WTC11 (cell line): ENCODE measurements around the gene KLRF1. TPM values are rescaled to one million over a fixed set of nuclear protein-coding genes. Genes with fewer than 3 reads are reported as not detected.

Experiments
- ATAC-seq: fragments of 200-7000 bp; cut with Tn5 transposase; 2 replicates; pipeline ENCODE4 v1.10.0; 2021; ENCODE audit warnings: mild to moderate bottlenecking, moderate library complexity
- CTCF ChIA-PET: fragments of 300-600 bp; sonication (Branson Sonifier 250); formaldehyde crosslinking; loops from one replicate; lab custom pipeline; 2021; ENCODE audit warnings: antibody characterized with exemption; lab: Charles Lee
- POLR2A ChIA-PET: fragments of 350-600 bp; sonication (Branson Sonifier 250); formaldehyde crosslinking; loops from one replicate; lab custom pipeline; 2021; ENCODE audit warnings: antibody characterized with exemption; lab: Charles Lee
- DNase-seq: peaks from one replicate; pipeline ENCODE4 v3.0.0; 2021; ENCODE audit warnings: low spot score
- H3K27ac Mint-ChIP-seq: 2 replicates; pipeline ENCODE4 v1.8.0; 2021; ENCODE audit warnings: mixed read lengths
- H3K27me3 Mint-ChIP-seq: 2 replicates; pipeline ENCODE4 v1.8.0; 2021; ENCODE audit warnings: low read depth, mild to moderate bottlenecking, moderate library complexity, mixed read lengths
- H3K36me3 Mint-ChIP-seq: 2 replicates; pipeline ENCODE4 v1.8.0; 2021; ENCODE audit warnings: mixed read lengths
- H3K4me1 Mint-ChIP-seq: 2 replicates; pipeline ENCODE4 v1.8.0; 2022; ENCODE audit warnings: mixed read lengths
- H3K4me3 Mint-ChIP-seq: 2 replicates; pipeline ENCODE4 v1.8.0; 2021; ENCODE audit warnings: mild to moderate bottlenecking, moderate library complexity, mixed read lengths
- H3K9me3 Mint-ChIP-seq: 2 replicates; pipeline ENCODE4 v1.8.0; 2021; ENCODE audit warnings: mixed read lengths
- AFF4 ChIP-seq: sonication (generic); formaldehyde crosslinking; IDR thresholded peaks from 2 replicates; pipeline ENCODE4 v1.8.1; 2023; ENCODE audit warnings: mild to moderate bottlenecking, missing genetic modification reagents, borderline replicate concordance
- ATF6 ChIP-seq: sonication (generic); formaldehyde crosslinking; IDR thresholded peaks from 2 replicates; pipeline ENCODE4 v1.8.1; 2023; ENCODE audit warnings: mild to moderate bottlenecking, missing genetic modification reagents
- CBFB ChIP-seq: sonication (generic); formaldehyde crosslinking; IDR thresholded peaks from 2 replicates; pipeline ENCODE4 v1.8.1; 2022; ENCODE audit warnings: mild to moderate bottlenecking, low read depth, missing genetic modification reagents
- EMX1 ChIP-seq: fragments of 250-450 bp; sonication (Bioruptor Pico); IDR thresholded peaks from 2 replicates; pipeline ENCODE4 v1.8.0; 2021; ENCODE audit warnings: mild to moderate bottlenecking
- FOXP4 ChIP-seq: sonication (generic); formaldehyde crosslinking; IDR thresholded peaks from 2 replicates; pipeline ENCODE4 v1.8.0; 2022; ENCODE audit warnings: mild to moderate bottlenecking, missing genetic modification reagents
- GRHL2 ChIP-seq: fragments of 250-450 bp; sonication (Bioruptor Pico); IDR thresholded peaks from 2 replicates; pipeline ENCODE4 v1.8.0; 2022; ENCODE audit warnings: mild to moderate bottlenecking, moderate library complexity; ENCODE audit not compliant: insufficient replicate concordance, severe bottlenecking
- HMGXB4 ChIP-seq: sonication (generic); formaldehyde crosslinking; IDR thresholded peaks from 2 replicates; pipeline ENCODE4 v1.8.1; 2023; ENCODE audit warnings: mild to moderate bottlenecking, moderate library complexity, missing genetic modification reagents
- NFE2L1 ChIP-seq: sonication (generic); formaldehyde crosslinking; IDR thresholded peaks from 2 replicates; pipeline ENCODE4 v1.8.1; 2023; ENCODE audit warnings: missing genetic modification reagents
- NR1H2 ChIP-seq: sonication (generic); formaldehyde crosslinking; IDR thresholded peaks from 2 replicates; pipeline ENCODE4 v1.9.0; 2021; ENCODE audit warnings: mild to moderate bottlenecking, moderate library complexity, missing genetic modification reagents
- SP1 ChIP-seq: sonication (generic); formaldehyde crosslinking; conservative IDR thresholded peaks from 2 replicates; pipeline ENCODE4 v1.8.1; 2022; ENCODE audit warnings: missing genetic modification reagents
- TEAD1 ChIP-seq: sonication (generic); formaldehyde crosslinking; IDR thresholded peaks from 2 replicates; pipeline ENCODE4 v1.8.0; 2022; ENCODE audit warnings: mild to moderate bottlenecking, missing genetic modification reagents
- ZBTB21 ChIP-seq: sonication (generic); formaldehyde crosslinking; IDR thresholded peaks from 2 replicates; pipeline ENCODE4 v1.8.1; 2023; ENCODE audit warnings: mild to moderate bottlenecking, missing genetic modification reagents, borderline replicate concordance
- ZNF281 ChIP-seq: sonication (generic); formaldehyde crosslinking; IDR thresholded peaks from 2 replicates; pipeline ENCODE4 v1.8.0; 2023; ENCODE audit warnings: mild to moderate bottlenecking, missing genetic modification reagents
- ZNF396 ChIP-seq: fragments of 250-450 bp; sonication (Bioruptor Pico); IDR thresholded peaks from 2 replicates; pipeline ENCODE4 v1.8.0; 2021; ENCODE audit warnings: mild to moderate bottlenecking, moderate library complexity, borderline replicate concordance
- ZNF416 ChIP-seq: fragments of 250-450 bp; sonication (Bioruptor Pico); IDR thresholded peaks from 2 replicates; pipeline ENCODE4 v1.9.0; 2021; ENCODE audit warnings: mild to moderate bottlenecking, inconsistent platforms
- ZNF423 ChIP-seq: fragments of 250-450 bp; sonication (Bioruptor Pico); IDR thresholded peaks from 2 replicates; pipeline ENCODE4 v2.1.2; 2022; ENCODE audit warnings: mild to moderate bottlenecking, moderate library complexity
- total RNA-seq: library from RNA; stranded (reverse); gene quantifications from 3 replicates; pipeline ENCODE4 v1.2.3, GENCODE V29; 2021

Gene KLRF1
- total RNA-seq, 1 experiment from 2014 or later, result not detected

GRCh38 chr12:9858135-9858534, 30.9 kb downstream of the KLRF1 start (continued):
- TF ChIP-seq FOXP4 (CRISPR knock-in tag) (no peak), ZNF423 (no peak), ZNF416 (CRISPR knock-in tag) (no peak), ATF6 (CRISPR knock-in tag) (no peak)

- Mint-ChIP-seq H3K27ac (no peak overlapping the region), H3K9me3 (no peaks in the 10 kb centered on the region), H3K4me1 (peaks cover 18% of the 10 kb centered on the region), H3K36me3 (no peaks in the 10 kb centered on the region), H3K4me3 (no peak overlapping the region), H3K27me3 (no peaks in the 10 kb centered on the region)
- DNase-seq (no peak), ATAC-seq (no peak)
- POLR2A ChIA-PET, result no interaction called here
- CTCF ChIA-PET, result no interaction called here
- TF ChIP-seq NFE2L1 (CRISPR knock-in tag) (no peak), EMX1 (CRISPR knock-in tag) (no peak), GRHL2 (CRISPR knock-in tag) (no peak), ZNF281 (CRISPR knock-in tag) (no peak), ZNF396 (CRISPR knock-in tag) (no peak), ZBTB21 (CRISPR knock-in tag) (no peak)
These were observed 37.8 kb downstream of the KLRF1 start for GRCh38 chr12:9864913-9865675.

- no peaks in the 10 kb centered on the region for H3K9me3 Mint-ChIP-seq
- no peak for TF ChIP-seq CBFB (CRISPR knock-in tag)
- no peak overlapping the region for H3K4me3 Mint-ChIP-seq
- CTCF ChIA-PET, result interaction anchor here (0.8 to 1.1 kb wide), 2 partner anchors 20 to 116 kb away, joined by 3 to 4 read pairs; no protein-coding TSS in a partner anchor
- H3K27me3 Mint-ChIP-seq, result no peaks in the 10 kb centered on the region
- peaks cover 22% of the 10 kb centered on the region for H3K4me1 Mint-ChIP-seq
- H3K27ac Mint-ChIP-seq, result no peak overlapping the region
- ATAC-seq (no peak), DNase-seq (no peak)
- H3K36me3 Mint-ChIP-seq, result no peaks in the 10 kb centered on the region
- POLR2A ChIA-PET, result interaction anchor here (0.5 kb wide), 1 partner anchor 264 kb away, joined by 3 read pairs; no protein-coding TSS in a partner anchor
These were observed 39.6 kb downstream of the KLRF1 start for GRCh38 chr12:9866860-9867269.

- H3K27ac Mint-ChIP-seq, result no peak overlapping the region
- CTCF ChIA-PET, result no interaction called here
- H3K4me3 Mint-ChIP-seq, result no peak overlapping the region
- TF ChIP-seq AFF4 (no peak), NR1H2 (CRISPR knock-in tag) (no peak), SP1 (CRISPR knock-in tag) (no peak), TEAD1 (no peak), HMGXB4 (no peak)
These were observed 40.2 kb downstream of the KLRF1 start for GRCh38 chr12:9867531-9867930.

More at GRCh38 chr12:9867531-9867930, 40.2 kb downstream of the KLRF1 start:
- DNase-seq, result no peak
- Mint-ChIP-seq H3K36me3 (no peaks in the 10 kb centered on the region), H3K4me1 (peaks cover 22% of the 10 kb centered on the region), H3K27me3 (no peaks in the 10 kb centered on the region), H3K9me3 (no peaks in the 10 kb centered on the region)
- ATAC-seq, result no peak
- POLR2A ChIA-PET, result no interaction called here
